ENCODE results near the gene BICRAL. TPM values are rescaled to one million over a fixed set of nuclear protein-coding genes. Genes with fewer than 3 reads are reported as not detected.

BICRAL gene
- total and polyA plus RNA-seq, 9 of the 15 experiments (the other 6 are each of a cell fraction or from before 2014, with no cell fraction given) = 1.2 to 11.9 (median 5.6) TPM

DNA sequence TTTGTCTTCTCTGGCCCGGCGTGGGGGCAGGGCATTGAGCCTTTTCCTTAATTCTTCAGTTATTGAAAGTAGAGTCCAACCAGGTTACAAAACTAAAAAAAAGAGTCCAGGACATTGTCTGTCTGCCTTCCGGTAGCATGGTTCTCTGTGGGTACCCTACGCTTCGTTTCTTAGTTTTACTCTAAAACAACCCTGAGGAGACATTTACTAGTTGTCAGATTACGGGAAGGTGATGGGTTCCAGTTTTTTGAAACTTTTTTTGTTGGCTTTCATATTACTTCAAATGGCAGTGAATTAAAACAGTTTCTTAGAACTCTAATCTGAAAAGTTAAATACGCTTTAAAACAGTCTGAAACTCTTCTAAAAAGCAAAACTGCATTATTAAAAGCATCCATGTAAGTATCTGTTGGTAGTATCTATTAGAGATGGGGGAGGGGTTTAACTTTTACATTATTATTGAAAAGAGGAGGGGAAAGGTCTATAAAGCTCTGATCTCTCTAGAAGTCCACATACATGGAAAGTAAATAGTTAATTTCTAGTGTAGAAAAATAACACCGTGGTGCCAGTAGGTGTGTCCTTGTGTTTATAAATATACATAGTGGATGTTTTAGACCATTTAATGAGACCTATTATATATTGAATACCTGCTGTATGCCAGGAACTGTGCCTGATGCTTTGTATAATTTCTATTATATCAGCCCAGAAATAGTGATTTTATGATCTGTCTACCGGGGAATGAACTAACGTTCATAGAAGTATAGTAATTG is 2.2 kb downstream of the BICRAL start (continued):
- TF ChIP-seq ATF1 (CRISPR knock-in tag; IDR thresholded peaks at IDR 0.05) = no peak
- TF ChIP-seq ATF1 (tag; IDR thresholded peaks at IDR 0.05) = 0 out of 2 replicates have a peak, but pooled peaks have one; percentile 2
- TF ChIP-seq KAT7 (CRISPR knock-in tag; IDR thresholded peaks at IDR 0.05; ENCODE audit: borderline replicate concordance) = 0 out of 2 replicates have a peak, but pooled peaks have one; percentile 18
- no peak for TF ChIP-seq FOXA3 (CRISPR knock-in tag; conservative IDR thresholded peaks at IDR 0.05 in 1 of 2, IDR thresholded peaks at IDR 0.05 in 1 of 2)
- no peak for TF ChIP-seq TRIM24 (IDR thresholded peaks at IDR 0.05)
- TF ChIP-seq, protein P1, sequence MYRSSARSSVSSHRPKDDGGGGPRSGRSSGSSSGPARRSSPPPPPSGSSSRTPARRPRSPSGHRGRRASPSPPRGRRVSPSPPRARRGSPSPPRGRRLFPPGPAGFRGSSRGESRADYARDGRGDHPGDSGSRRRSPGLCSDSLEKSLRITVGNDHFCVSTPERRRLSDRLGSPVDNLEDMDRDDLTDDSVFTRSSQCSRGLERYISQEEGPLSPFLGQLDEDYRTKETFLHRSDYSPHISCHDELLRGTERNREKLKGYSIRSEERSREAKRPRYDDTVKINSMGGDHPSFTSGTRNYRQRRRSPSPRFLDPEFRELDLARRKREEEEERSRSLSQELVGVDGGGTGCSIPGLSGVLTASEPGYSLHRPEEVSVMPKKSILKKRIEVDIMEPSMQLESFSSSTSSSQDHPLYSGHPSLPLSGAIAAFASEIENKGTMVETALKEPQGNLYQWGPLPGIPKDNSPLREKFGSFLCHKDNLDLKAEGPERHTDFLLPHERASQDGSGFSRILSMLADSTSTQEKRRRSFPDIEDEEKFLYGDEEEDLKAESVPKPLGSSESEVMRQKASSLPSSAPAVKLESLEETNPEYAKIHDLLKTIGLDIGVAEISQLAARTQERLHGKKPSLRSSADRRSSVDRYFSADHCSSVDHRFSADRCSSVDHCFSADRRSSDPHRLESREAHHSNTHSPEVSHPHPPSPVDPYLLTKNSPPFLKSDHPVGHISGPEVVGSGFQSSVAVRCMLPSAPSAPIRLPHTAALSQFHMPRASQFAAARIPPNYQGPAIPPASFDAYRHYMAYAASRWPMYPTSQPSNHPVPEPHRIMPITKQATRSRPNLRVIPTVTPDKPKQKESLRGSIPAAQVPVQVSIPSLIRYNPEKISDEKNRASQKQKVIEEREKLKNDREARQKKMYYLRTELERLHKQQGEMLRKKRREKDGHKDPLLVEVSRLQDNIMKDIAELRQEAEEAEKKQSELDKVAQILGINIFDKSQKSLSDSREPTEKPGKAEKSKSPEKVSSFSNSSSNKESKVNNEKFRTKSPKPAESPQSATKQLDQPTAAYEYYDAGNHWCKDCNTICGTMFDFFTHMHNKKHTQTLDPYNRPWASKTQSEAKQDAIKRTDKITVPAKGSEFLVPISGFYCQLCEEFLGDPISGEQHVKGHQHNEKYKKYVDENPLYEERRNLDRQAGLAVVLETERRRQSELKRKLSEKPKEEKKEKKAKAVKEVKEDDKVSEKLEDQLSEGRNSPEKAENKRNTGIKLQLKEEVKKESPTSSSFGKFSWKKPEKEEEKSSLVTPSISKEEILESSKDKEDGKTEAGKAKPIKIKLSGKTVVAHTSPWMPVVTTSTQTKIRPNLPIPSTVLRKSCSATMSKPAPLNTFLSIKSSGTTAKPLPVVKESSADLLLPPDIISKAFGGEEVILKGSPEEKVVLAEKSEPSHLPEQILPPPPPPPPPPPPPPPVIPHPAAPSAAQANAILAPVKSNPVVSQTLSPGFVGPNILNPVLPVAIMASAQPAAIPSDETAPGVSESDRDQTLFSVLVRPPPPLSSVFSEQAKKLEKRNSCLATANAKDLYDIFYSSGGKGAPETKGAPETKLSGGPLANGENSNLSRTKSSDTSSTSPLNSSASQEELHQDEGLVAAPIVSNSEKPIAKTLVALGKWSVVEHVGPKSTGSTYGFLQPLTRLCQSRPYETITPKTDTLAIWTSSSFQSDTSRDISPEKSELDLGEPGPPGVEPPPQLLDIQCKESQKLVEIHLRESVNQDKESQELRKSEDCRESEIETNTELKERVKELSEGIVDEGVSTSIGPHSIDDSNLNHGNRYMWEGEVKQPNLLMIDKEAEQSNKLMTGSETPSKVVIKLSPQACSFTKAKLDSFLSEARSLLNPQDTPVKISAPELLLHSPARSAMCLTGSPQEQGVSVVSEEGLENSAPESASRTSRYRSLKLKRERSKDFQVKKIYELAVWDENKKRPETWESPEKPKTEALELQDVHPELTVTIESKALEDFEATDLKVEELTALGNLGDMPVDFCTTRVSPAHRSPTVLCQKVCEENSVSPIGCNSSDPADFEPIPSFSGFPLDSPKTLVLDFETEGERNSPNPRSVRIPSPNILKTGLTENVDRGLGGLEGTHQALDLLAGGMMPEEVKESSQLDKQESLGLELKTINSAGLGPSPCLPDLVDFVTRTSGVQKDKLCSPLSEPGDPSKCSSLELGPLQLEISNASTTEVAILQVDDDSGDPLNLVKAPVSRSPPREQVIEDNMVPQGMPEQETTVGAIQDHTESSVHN (IDR thresholded peaks at IDR 0.05; ENCODE audit: borderline replicate concordance in 1 of 2, low read depth in 1 of 2) = no peak
- no peak for TF ChIP-seq KLF10 (CRISPR knock-in tag; IDR thresholded peaks at IDR 0.05)
- TF ChIP-seq, protein P2, sequence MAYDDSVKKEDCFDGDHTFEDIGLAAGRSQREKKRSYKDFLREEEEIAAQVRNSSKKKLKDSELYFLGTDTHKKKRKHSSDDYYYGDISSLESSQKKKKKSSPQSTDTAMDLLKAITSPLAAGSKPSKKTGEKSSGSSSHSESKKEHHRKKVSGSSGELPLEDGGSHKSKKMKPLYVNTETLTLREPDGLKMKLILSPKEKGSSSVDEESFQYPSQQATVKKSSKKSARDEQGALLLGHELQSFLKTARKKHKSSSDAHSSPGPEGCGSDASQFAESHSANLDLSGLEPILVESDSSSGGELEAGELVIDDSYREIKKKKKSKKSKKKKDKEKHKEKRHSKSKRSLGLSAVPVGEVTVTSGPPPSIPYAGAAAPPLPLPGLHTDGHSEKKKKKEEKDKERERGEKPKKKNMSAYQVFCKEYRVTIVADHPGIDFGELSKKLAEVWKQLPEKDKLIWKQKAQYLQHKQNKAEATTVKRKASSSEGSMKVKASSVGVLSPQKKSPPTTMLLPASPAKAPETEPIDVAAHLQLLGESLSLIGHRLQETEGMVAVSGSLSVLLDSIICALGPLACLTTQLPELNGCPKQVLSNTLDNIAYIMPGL (CRISPR knock-in tag; IDR thresholded peaks at IDR 0.05) = no peak
- 0 out of 2 replicates have a peak, but pooled peaks have one; percentile 14 for TF ChIP-seq LEF1 (IDR thresholded peaks at IDR 0.05)
- TF ChIP-seq ZNF717 (CRISPR knock-in tag; IDR thresholded peaks at IDR 0.05) = no peak
- TF ChIP-seq ARHGAP35 (IDR thresholded peaks at IDR 0.05; ENCODE audit: partially characterized antibody) = no peak
- TF ChIP-seq ZNF507 (tag; conservative IDR thresholded peaks at IDR 0.05) = no peak
- TF ChIP-seq, protein P3, sequence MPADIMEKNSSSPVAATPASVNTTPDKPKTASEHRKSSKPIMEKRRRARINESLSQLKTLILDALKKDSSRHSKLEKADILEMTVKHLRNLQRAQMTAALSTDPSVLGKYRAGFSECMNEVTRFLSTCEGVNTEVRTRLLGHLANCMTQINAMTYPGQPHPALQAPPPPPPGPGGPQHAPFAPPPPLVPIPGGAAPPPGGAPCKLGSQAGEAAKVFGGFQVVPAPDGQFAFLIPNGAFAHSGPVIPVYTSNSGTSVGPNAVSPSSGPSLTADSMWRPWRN (IDR thresholded peaks at IDR 0.05; ENCODE audit: low read depth) = no peak
- TF ChIP-seq CREB1 (IDR thresholded peaks at IDR 0.05) = no peak; the same call in 1 of the 2 replicates
- TF ChIP-seq CREB1 (CRISPR knock-in tag; IDR thresholded peaks at IDR 0.05) = no peak; the same call in 1 of the 2 replicates

Data from K562 (cell line).